Erythroblast (primary cell): ENCODE measurements around the gene ANKRD18A.
A peak's percentile ranks its signal among the peaks of the same experiment; 100 is the strongest.

ENCODE experiments used
- DNase-seq, 2 experiments: peaks; one replicate each; lab custom pipeline; 2025; lab: John Stamatoyannopoulos, UW
- GATA1 ChIP-seq: IDR thresholded peaks from 2 replicates; pipeline ENCODE4 v1.6.1; 2011; ENCODE audit warnings: low read depth, mild to moderate bottlenecking, control low read depth, low read length, moderate library complexity
- POLR2A ChIP-seq: IDR thresholded peaks from 2 replicates; pipeline ENCODE4 v1.6.1; 2011; ENCODE audit warnings: mild to moderate bottlenecking, low read length

The ANKRD18A gene

DNA sequence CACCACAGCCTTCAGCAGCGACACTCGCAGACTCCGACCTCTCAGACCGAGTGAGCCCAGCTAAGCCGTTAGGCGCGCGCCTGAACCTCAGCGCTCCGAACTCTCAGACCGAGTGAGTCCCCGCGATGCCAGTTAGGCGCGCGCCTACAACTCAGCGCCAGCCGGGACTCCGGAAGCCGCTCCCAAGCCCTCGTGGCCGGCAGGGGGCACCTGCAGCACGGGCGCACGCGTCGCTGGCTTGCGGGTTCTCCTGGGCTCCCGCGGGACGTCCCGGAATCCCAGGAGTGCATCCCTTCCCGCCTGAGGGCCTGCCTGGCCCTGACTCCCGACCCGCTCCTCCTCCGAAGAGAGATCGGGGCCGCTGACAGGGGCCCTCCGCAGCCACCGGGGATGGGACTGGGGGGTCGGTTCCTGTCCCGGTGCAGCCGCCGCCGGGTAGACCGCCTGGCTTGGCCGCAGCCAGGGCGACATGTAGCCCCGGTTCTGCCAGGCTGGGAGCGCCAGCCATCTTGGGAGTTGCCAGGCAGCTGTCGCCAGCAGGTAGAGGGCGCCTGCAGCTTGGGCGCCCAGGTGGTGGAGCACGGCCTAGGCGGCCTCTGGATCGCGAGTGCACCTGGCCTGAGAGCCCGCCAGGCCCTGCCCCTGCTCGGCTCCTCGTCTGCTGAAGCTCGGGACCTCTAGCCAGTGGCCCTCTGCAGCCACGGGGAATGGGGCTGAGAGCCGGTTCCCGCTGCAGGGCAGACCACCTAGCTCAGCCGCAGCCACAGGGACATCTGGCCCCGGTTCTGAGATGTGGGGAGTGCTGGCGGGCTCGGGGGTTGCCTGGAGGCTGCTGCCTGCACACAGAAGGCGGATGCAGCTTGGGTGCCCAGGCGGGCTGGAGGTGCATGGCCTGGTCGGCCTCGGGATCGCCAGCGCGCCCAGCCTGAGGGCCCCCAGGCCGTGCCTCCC lies at the start of gene ANKRD18A:
Gene ANKRD18A (minus strand): TSS at position 114 of the 951 bp plus-strand sequence. CDS start 311 bp downstream, outside the sequence.
- TF ChIP-seq POLR2A: no peak
- TF ChIP-seq GATA1: no peak
- DNase-seq: peak; percentile 70 to 78

DNA sequence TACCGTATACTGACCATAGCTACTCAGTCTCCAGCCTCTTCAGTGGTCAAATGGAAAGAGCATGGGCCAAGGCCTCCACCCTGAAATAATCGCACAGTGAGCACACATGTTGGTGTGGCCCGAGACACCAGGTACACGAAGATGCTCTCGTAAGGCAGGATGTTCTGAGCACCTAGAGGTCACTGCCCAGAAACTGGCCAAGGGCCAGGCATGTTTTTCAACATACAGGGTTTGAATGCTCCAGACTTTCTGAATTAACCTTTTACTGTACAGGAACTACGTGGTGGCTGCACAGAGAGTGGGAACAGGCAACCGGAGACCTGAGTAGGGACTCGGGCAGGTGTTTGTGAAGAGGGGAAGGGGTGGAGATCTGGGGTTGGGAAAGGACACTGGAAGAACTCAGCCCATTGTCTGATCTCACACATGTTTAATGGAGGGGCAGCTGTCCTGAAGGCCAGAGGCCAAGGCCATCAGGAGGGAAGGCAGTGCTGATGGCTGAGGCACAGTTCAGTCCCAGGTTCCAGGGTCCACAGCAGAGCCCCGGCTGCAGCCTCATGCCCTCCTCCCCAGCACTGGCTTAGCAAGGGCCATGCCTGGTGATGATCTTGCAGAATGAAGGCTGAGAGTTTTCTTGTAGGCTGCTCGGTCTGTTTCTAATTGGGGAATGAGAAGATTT lies 48.5 kb upstream of the ANKRD18A start:
- no peak for TF ChIP-seq POLR2A
- TF ChIP-seq GATA1: no peak
- no peak for DNase-seq

DNA sequence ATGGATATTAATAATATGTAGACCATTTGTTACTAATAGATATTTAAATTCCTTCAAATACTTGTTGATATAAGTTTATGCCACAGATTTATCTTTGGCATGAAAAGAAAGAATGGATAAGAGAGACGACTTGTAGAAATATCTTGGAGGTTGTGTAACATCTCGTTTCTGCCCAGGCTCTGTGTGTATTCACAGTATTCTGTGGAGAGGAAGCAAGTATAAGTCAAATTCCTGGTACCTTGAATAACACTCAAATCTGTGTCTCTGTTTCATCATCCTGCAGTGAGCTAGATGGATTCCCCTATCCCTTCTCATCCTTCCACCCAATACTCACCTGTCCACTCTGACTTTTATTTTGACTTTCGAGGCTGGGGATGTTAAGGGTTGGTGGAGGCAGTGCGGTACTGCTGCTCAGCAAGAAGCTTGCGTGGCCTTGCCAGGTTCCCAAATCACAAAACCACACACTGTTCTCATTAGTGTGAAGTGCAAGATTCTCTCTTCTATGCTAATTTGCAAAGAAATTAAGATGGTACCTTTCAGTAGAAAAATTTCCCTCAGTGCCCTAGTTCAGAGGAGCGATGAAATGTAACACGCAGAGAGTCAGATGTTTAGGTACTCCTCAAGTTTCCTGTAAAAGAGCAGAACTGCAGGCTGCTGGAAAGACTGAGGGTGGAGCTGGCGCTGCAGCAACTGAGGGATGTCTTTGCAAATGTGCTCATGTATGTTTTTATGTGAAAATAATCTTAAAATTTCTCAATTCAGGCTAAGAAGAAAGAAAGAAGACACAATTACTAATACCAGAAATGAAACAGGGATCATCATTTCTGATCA lies 42.6 kb upstream of the ANKRD18A start:
- TF ChIP-seq POLR2A (no peak), GATA1 (no peak)
- DNase-seq: no peak

DNA sequence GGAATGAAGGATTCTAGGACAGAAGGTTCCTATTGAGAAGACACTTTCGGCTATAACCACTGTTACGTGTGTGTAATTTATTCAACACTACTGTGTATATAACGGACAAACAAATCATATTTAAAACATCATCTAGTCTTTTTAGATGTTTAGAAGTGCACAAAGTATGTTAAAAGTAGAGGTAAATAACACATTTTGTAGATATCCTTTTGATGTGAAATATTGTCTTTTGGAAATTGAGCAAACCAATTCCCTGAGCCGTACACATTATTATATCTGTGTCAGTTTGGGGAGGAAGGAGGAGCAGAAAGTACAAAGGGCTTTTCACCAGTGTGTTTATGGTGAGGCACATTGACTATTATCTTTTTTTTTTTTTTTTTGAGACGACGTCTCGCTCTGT lies 39.1 kb upstream of the ANKRD18A start:
- no peak for DNase-seq
- no peak for TF ChIP-seq POLR2A
- TF ChIP-seq GATA1: no peak

DNA sequence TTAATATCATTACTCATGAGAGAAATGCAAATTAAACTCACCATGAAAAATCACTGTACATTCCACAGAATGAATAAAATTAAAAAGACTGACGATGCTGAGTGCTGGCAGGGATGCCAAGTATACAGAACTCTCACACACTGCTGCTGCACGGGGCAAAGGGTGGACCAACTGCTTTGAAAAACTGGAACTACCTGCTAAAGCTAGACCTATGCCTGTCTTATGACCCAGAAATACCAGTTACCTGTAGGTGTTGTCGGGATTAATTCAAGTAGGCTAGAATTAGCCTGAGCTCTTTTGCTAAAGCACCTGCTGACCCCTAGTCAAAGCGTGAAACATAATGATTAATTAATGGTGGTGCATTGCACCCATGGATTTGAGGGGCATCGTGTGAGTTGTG lies 36.5 kb upstream of the ANKRD18A start:
- TF ChIP-seq POLR2A (no peak), GATA1 (no peak)
- DNase-seq: no peak

DNA sequence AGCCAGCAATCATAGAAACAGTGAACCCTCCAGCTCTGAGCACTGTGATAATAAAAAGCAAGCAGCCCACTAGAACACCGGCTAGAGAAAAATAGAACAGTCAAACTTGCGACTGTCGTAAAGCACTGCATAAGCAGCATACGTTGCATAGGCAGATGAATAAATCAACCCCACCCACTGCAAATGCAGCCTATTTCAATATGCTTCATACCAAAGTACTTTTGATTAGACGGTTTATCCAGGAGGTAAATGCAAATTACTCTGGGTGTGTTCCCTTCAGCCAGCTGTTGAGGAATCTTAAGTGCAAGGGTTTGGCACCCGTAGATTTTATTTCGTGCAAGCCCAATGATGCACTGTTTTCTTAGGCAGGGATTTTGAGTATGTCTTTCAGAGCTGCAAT lies 32.1 kb upstream of the ANKRD18A start:
- TF ChIP-seq GATA1 (no peak), POLR2A (no peak)
- DNase-seq: no peak

DNA sequence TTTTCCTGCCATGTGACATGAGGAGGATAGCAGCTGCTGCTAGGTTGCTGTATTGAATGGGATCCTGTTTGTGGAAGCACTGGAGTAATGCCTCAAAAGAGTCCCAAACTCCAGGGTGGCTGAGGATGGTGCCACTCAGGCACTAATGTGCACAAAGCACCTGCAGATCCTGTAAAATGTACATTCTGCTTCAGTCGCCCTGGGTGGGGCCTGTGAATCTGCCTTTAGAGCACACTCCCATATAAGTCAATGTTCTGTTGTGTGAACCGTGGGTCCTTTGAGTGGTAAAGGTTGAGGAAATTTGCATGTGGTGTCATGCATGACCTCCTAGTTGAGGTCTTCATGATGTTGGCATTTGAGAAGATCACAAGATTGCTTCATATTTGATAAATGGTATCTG lies 31.6 kb upstream of the ANKRD18A start:
- DNase-seq: no peak
- TF ChIP-seq GATA1: no peak
- TF ChIP-seq POLR2A: no peak

DNA sequence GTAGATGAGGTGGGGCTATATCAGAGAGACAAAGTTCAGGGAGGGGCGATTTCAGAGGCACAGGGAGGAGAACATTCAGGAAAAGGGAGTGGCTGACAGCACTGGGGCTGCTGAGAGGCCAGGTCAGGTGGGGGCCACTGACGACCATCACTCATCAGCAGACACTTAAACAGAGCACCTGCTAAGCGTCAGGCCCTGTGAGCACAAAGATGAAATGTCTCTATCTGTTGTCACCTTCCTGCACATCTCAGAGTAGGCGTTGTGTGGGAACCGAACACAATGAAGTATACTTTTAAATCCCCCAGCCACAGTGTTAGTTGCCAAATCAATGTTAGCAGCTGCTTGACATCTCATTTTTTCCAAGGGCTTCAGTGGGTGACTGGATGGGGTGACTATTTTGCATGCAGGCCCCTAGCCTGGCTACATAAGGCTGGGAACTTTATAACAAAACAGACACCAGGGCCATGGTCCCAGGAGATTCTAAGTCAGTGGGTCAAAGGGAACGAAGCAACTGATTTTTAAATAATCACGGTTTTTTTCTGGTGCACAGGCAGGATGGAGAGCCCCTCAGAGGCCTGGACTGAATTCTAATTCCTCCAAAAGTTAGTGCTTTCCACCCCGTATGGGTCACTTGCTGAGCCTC lies 31.1 kb upstream of the ANKRD18A start:
- no peak for TF ChIP-seq GATA1
- no peak for TF ChIP-seq POLR2A
- no peak for DNase-seq

DNA sequence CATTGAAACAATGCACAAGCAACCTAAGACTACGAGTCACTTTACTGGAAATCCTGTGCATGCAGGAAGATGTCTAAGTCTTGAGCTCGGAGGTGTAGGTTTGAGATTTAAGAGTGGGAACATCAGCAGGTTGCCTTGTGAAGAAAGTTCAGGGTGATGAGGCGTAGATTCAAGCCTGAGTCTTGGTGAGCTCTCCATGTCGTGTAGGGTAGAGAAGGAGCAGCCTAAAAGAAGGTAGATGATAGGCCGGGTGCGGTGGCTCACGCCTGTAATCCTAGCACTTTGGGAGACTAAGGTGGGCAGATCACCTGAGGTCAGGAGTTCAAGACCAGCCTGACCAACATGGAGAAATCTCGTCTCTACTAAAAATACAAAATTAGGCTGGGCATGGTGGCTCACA lies 30.2 kb upstream of the ANKRD18A start:
- TF ChIP-seq POLR2A (no peak), GATA1 (no peak)
- no peak for DNase-seq

DNA sequence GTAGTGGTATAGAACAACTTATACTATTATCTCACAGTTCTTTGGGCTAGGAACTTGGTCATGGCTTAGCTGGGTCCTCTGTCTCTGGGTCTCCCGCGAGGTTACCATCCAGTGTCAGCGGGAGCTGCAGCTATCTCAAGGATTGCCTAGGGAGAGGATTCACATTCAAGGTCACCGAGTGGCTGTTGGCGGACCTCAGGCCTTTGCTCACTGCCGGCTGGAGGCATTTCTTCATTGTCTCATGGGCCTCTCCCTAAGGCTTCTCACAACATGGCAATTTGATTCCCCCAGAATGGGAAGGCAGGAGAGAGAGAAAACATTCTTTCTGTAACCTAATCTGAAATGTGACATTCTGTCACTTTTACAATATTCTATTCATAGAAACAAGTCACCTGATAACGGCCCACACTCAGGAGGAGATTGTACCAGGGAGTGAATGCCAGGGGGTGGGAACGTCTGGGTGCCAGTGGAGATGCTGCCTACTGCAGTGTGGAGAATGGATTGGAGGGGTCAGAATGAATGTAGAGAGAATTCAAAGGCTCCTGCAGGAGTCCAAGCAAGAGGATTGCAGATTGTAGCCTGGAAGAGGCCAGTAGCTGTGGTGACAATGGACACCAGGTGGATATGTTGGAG lies 29.5 kb upstream of the ANKRD18A start:
- TF ChIP-seq GATA1: no peak
- TF ChIP-seq POLR2A: no peak
- DNase-seq: no peak

DNA sequence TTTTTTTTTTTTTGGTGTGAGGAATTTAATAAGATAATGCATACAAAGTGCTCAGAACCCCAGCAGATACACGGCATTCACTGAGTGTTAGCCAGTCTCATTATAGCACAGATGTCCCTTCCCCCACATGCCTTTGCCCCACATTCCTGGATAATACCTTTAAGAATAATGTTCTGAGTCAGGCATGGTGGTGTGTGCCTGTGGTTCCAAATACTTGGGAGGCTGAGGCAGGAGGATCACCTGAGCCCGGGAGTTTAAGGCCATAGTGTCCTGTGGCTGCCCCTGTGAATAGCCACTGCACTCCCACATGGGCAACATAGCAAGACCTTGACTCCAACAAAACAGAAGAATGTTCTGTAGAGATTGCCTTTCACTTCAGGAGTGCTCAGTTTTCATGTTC lies 24.2 kb upstream of the ANKRD18A start:
- no peak for DNase-seq
- TF ChIP-seq POLR2A (no peak), GATA1 (no peak)

DNA sequence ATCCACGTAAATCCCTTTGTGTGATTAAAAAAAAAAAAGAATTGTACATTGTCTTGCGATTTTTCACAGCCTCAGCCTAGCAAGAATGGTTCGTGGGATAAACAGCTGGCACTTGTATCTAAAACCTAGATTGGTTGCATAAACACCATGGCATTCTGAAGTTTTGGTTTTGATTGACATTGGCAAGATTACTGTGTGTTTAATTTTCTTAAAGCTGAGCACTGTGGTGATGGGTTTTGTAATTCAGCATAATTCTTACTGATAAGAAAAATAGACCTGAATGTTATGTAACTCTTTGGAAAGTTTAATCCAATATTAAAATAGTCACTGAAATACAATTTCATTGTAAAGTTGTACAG lies 23.4 kb upstream of the ANKRD18A start:
- no peak for TF ChIP-seq GATA1
- no peak for TF ChIP-seq POLR2A

DNA sequence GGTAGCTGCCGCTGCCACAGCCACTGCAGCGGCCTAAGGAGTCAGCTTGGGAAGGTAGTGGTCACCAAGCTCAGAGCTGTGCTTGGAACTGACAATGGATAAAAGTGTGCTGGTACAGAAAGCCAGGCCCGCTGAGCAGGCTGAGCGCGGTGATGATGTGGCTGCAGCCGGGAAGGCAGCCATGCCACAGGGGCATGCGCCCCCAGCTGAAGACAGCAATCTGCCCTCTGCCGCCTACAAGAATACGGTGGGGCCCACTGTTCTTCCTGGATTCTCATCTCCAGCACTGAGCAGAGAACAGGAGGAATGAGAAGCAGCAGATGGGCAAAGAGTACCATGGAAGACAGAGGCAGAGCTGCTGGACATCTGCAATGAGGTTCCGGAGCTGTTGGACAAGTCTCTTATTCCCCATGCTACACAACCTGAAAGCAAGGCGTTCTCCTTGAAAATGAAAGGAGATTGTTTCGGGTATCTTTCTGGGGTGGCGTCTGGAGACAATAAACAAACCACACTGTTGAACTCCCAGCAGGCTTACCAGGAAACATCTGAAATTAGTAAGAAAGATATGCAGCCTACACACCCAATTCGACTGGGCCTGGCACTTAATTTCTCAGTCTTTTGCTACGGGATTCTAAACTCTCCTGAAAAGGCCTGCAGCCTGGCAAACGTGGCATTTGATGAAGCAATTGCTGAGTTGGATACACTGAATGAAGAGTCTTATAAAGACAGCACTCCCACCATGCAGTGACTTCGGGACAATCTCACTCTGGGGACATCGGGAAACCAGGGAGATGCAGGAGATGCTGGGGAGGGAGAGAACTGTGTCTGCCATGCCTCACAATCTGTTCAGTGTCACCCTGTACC lies 22.8 kb upstream of the ANKRD18A start:
- DNase-seq: no peak
- TF ChIP-seq POLR2A (no peak), GATA1 (no peak)

More for the DNA sequence above, 23.4 kb upstream of the ANKRD18A start:
- DNase-seq: no peak
